ENCODE measurements around the gene INSYN2A. TPM values are rescaled to one million over a fixed set of nuclear protein-coding genes. Genes with fewer than 3 reads are reported as not detected.

Gene INSYN2A, protein sequence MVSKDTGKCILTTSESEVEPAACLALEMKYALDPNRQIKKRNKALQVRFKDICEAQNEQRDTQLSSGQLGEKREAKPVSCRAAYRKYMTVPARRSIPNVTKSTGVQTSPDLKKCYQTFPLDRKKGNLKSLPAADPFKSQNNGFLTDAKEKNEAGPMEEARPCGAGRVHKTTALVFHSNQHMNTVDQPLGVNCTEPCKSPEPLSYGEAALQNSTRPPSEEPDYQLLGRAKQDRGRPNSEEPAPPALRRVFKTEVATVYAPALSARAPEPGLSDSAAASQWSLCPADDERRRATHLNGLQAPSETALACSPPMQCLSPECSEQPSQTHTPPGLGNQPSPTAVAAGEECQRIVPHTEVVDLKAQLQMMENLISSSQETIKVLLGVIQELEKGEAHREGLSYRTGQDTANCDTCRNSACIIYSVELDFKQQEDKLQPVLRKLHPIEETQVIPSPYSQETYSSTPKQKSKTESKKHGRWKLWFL
- polyA plus RNA-seq (2011; rRNA removed) (0.04 and 0.06 TPM in 2 replicates), polyA minus RNA-seq (2011; rRNA and poly(A)+ RNA removed) (0.05 and 0.10 TPM in 2 replicates)

DNA sequence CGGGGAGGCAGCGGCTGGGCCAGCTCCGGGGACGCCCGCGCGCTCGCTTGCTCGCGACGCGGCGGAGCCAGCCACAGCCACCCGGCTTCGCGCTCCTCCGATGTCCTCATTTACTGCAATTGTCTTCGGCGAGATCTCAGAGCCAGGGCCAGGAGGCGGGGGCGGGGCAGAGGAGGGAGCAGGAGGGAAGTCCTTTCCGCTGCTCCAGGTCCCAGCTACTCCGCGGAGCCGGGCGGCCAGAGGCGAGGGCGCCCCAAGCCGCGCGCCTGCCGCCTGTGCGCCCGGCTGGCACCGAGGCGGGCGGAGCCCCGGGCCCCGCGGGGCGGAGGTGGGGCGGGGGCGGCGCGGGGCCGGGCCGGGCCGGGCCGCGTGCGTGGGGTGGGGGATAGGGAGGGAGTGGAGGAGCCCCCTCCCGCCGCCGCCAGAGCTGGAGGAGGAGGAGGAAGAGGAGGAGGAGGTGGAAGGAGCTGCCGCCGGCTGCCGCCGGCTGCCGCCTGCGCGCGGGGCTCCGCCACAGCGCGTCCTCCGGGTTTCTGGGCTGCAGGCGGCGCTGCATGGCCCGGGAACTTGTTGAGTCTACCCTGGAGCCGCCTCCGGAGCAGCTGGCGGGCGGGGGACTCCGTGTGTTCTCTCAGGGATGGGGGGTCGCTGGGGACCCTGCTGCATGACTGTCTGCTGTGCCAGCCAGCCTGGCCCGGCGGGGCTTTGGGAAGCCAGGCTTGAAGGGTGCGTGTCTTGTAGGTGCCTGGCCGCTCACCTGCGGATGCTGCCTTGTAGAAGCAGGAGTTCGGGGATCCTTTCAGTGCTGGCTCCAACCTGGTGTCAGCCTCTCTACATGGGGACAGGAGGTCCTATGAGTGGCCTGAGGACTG, at the start of gene INSYN2A:
Gene INSYN2A, minus strand, starts transcription at position 310 of the 872 bp plus-strand sequence. CDS start 20,196 bp downstream, outside the sequence.
- ChIA-PET POLR2A (no interaction called here), CTCF (interaction anchor here (1.1 kb wide), 1 partner anchor 242 kb away, joined by 3 read pairs; no protein-coding TSS in a partner anchor)
- no peaks in the 10 kb centered on the region for H3K27me3 ChIP-seq (ENCODE audit: control insufficient read depth, insufficient read depth, low read length)
- TF ChIP-seq, protein P1, sequence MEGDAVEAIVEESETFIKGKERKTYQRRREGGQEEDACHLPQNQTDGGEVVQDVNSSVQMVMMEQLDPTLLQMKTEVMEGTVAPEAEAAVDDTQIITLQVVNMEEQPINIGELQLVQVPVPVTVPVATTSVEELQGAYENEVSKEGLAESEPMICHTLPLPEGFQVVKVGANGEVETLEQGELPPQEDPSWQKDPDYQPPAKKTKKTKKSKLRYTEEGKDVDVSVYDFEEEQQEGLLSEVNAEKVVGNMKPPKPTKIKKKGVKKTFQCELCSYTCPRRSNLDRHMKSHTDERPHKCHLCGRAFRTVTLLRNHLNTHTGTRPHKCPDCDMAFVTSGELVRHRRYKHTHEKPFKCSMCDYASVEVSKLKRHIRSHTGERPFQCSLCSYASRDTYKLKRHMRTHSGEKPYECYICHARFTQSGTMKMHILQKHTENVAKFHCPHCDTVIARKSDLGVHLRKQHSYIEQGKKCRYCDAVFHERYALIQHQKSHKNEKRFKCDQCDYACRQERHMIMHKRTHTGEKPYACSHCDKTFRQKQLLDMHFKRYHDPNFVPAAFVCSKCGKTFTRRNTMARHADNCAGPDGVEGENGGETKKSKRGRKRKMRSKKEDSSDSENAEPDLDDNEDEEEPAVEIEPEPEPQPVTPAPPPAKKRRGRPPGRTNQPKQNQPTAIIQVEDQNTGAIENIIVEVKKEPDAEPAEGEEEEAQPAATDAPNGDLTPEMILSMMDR (IDR thresholded peaks at IDR 0.05; ENCODE audit: insufficient read depth, low read depth, low read length), result peak; percentile 39
- peaks cover 3% of the 10 kb centered on the region for H3K36me3 ChIP-seq (ENCODE audit: control insufficient read depth, insufficient read depth, low read length)
- peak within 1 kb of the TSS; percentile 39 for H3K4me3 ChIP-seq (ENCODE audit: low read depth, low read length)
- DNase-seq (ENCODE audit: low read depth), result no peak

DNA sequence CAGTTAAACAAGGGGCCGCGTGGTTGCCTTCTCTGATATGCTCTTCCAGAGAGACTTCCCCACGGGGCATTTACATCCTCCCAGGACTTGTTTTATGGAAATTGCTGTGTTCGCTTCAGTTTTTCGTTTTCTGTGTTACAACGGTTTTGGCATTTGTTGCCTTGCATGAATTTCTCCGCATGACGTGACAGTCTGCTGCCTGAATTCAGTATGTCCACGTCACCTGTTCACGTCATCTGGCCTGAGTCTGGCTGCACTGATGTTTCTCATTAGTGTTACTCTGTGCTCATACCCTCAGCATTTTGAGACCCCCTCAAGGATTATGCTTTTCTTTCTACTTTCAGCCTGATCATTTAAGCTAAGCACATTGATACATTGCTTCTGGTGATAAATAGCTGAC, 49.1 kb upstream of the INSYN2A start:
- ChIA-PET CTCF (no interaction called here), POLR2A (no interaction called here)
- Histone ChIP-seq H3K36me3 (ENCODE audit: control insufficient read depth, insufficient read depth, low read length) (no peaks in the 10 kb centered on the region; the same call in 1 of the 2 replicates), H3K4me3 (ENCODE audit: low read depth, low read length) (no peak overlapping the region), H3K27me3 (ENCODE audit: control insufficient read depth, insufficient read depth, low read length) (no peaks in the 10 kb centered on the region)
- DNase-seq (ENCODE audit: low read depth), result no peak
- TF ChIP-seq, protein P1 (IDR thresholded peaks at IDR 0.05; ENCODE audit: insufficient read depth, low read depth, low read length), result no peak

DNA sequence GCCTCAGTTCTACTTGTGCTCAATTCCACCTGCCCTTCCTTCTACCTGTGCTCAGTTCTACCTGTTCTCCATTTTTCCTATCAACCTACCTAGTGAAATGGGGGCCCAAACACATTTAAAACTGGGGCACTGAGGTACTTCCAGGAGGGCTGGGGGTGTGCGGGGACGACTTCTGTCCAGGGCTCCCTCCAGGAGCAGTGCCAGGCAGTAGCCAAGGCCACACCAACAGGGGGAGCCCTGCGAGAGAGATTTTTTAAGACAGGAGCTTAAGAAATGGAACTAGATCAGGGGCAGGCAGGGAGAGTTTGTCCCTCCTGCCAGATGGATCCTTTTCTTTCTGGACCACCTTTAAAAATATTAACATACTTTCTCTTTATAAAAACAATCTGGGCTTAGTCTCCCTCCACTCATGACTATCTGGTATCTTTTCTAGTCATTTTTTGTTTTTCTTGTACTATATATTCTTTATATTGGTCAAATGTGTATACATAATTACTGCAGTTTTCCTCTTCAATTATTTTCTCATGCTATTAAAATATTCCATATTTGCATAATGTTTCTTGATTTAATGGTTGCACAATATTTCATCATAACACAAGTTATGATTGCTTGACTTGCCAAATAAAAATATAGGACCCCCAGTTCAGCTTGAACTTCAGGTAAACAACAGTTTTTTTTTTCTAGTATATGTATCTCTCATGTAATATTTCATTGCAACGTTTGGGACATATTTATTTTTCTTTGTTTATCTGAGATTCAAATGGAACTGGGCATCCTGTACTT, 47.3 kb upstream of the INSYN2A start:
- Histone ChIP-seq H3K27me3 (ENCODE audit: control insufficient read depth, insufficient read depth, low read length) (no peaks in the 10 kb centered on the region), H3K4me3 (ENCODE audit: low read depth, low read length) (no peak overlapping the region), H3K36me3 (ENCODE audit: control insufficient read depth, insufficient read depth, low read length) (no peaks in the 10 kb centered on the region; the same call in 1 of the 2 replicates)
- CTCF ChIA-PET, result interaction anchor here (0.6 to 1.6 kb wide), 6 partner anchors 9 to 335 kb away, joined by 3 to 5 read pairs (median 4); no protein-coding TSS in a partner anchor
- TF ChIP-seq, protein P1 (IDR thresholded peaks at IDR 0.05; ENCODE audit: insufficient read depth, low read depth, low read length), result peak; percentile 66
- no peak for DNase-seq (ENCODE audit: low read depth)
- POLR2A ChIA-PET, result no interaction called here

DNA sequence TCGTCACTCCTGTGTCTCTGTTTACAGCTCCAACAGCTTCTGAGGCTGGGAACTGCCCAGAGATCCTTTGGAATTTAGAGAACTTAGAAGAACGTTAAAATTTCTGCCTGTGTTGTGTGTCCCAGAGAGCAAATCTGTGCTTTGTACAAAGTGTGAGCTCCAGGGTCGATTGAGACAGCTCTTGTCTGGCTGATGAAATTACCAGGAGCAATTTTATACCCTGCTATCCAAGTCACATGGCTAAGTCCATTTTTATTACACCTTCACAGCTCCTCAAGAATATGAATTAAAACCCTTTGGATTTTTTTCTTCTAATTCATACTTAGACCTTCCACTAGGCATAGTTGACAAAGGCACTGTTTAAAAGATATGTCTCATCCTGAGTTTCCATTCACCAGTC, 46.5 kb upstream of the INSYN2A start:
- TF ChIP-seq, protein P1 (IDR thresholded peaks at IDR 0.05; ENCODE audit: insufficient read depth, low read depth, low read length), result no peak
- ChIA-PET CTCF (interaction anchor here (1.0 to 1.6 kb wide), 3 partner anchors 11 to 159 kb away, joined by 4 to 5 read pairs (median 5); no protein-coding TSS in a partner anchor), POLR2A (no interaction called here)
- Histone ChIP-seq H3K4me3 (ENCODE audit: low read depth, low read length) (no peak overlapping the region), H3K27me3 (ENCODE audit: control insufficient read depth, insufficient read depth, low read length) (no peaks in the 10 kb centered on the region), H3K36me3 (ENCODE audit: control insufficient read depth, insufficient read depth, low read length) (no peaks in the 10 kb centered on the region; the same call in 1 of the 2 replicates)
- no peak for DNase-seq (ENCODE audit: low read depth)
